Neural cell (in vitro differentiated cells): ENCODE data around the gene ANKRD40. TPM values are rescaled to one million over a fixed set of nuclear protein-coding genes. Genes with fewer than 3 reads are reported as not detected.

Experiments used
- H2AFZ ChIP-seq: fragments of 200-600, 300-800 bp; sonication (generic), shearing (Covaris generic); 2 replicates; pipeline ENCODE4 v1.6.0; 2014; ENCODE audit warnings: low read depth, mild to moderate bottlenecking, antibody characterized with exemption, low read length, moderate library complexity
- H3F3A ChIP-seq: fragments of 200-600 bp; shearing (Covaris generic); 2 replicates; pipeline ENCODE4 v1.6.1; 2016; ENCODE audit warnings: mild to moderate bottlenecking, moderate library complexity, mixed read lengths, antibody characterized with exemption, low read length; ENCODE audit not compliant: insufficient read depth, poor library complexity, severe bottlenecking
- H3K27ac ChIP-seq: fragments of 200-600, 300-800 bp; sonication (generic), shearing (Covaris generic); 2 replicates; pipeline ENCODE4 v1.5.1; 2014; ENCODE audit warnings: mild to moderate bottlenecking, low read length, moderate library complexity
- H3K27me3 ChIP-seq: fragments of 300-800, 200-600 bp; sonication (generic), shearing (Covaris generic); 2 replicates; pipeline ENCODE4 v1.6.0; 2014; ENCODE audit warnings: mild to moderate bottlenecking, low read depth, low read length, moderate library complexity; ENCODE audit not compliant: insufficient read depth
- H3K36me3 ChIP-seq: fragments of 300-800, 200-600 bp; sonication (generic), shearing (Covaris generic); 2 replicates; pipeline ENCODE4 v1.5.1; 2014; ENCODE audit warnings: mild to moderate bottlenecking, antibody characterized with exemption, low read length, moderate library complexity; ENCODE audit not compliant: insufficient read depth
- H3K4me2 ChIP-seq: fragments of 300-800, 200-600 bp; sonication (generic), shearing (Covaris generic); 2 replicates; pipeline ENCODE4 v1.6.0; 2014; ENCODE audit warnings: mild to moderate bottlenecking, low read length
- H3K4me3 ChIP-seq: fragments of 300-800, 200-600 bp; sonication (generic), shearing (Covaris generic); 2 replicates; pipeline ENCODE4 v1.5.1; 2014; ENCODE audit warnings: mild to moderate bottlenecking, low read length, moderate library complexity
- H3K79me2 ChIP-seq: fragments of 200-600 bp; shearing (Covaris generic); replicated peaks from 2 replicates; pipeline ENCODE4 v1.6.0; 2014; ENCODE audit warnings: mild to moderate bottlenecking, low read length, moderate library complexity; ENCODE audit not compliant: insufficient read depth
- H3K9ac ChIP-seq: fragments of 300-800, 200-600 bp; sonication (generic), shearing (Covaris generic); 2 replicates; pipeline ENCODE4 v1.6.1; 2016; ENCODE audit warnings: mild to moderate bottlenecking, low read length, mixed read lengths
- H3K9me2 ChIP-seq: fragments of 200-600 bp; shearing (Covaris generic); 2 replicates; pipeline ENCODE4 v1.6.1; 2016; ENCODE audit warnings: mild to moderate bottlenecking, low read length, mixed read lengths; ENCODE audit not compliant: insufficient read depth
- H3K9me3 ChIP-seq: fragments of 200-600, 300-800 bp; sonication (generic), shearing (Covaris generic); 2 replicates; pipeline ENCODE4 v1.6.1; 2016; ENCODE audit warnings: mild to moderate bottlenecking, mixed run types, low read length, moderate library complexity, mixed read lengths
- H4K20me1 ChIP-seq: fragments of 200-600 bp; shearing (Covaris generic); 2 replicates; pipeline ENCODE4 v1.6.1; 2016; ENCODE audit warnings: mild to moderate bottlenecking, mixed run types; ENCODE audit not compliant: insufficient read depth
- CTCF ChIP-seq: fragments of 450-650 bp; IDR thresholded peaks from 2 replicates; pipeline ENCODE4 v1.5.1; 2014; ENCODE audit warnings: antibody characterized with exemption, mild to moderate bottlenecking, moderate library complexity; ENCODE audit not compliant: poor library complexity, severe bottlenecking
- EP300 ChIP-seq: fragments of 450-650 bp; conservative IDR thresholded peaks from 2 replicates; pipeline ENCODE4 v1.6.1; 2014; ENCODE audit warnings: antibody characterized with exemption, mild to moderate bottlenecking, moderate library complexity; ENCODE audit not compliant: poor library complexity, severe bottlenecking
- EZH2 ChIP-seq: fragments of 200-600, 300-800 bp; shearing (Covaris generic), sonication (generic); IDR thresholded peaks from 2 replicates; pipeline ENCODE4 v1.6.1; 2014; ENCODE audit warnings: antibody characterized with exemption, low read length, borderline replicate concordance, mild to moderate bottlenecking; ENCODE audit not compliant: insufficient read depth, poor library complexity, severe bottlenecking
- MXI1 ChIP-seq: fragments of 450-650 bp; conservative IDR thresholded peaks from 2 replicates; pipeline ENCODE4 v1.6.1; 2014; ENCODE audit warnings: antibody characterized with exemption, mild to moderate bottlenecking; ENCODE audit not compliant: poor library complexity, severe bottlenecking
- POLR2AphosphoS5 ChIP-seq: IDR thresholded peaks from 2 replicates; pipeline ENCODE4 v1.6.1; 2012
- RAD21 ChIP-seq: fragments of 450-650 bp; conservative IDR thresholded peaks from 2 replicates; pipeline ENCODE4 v1.6.1; 2014; ENCODE audit warnings: antibody characterized with exemption, mild to moderate bottlenecking, moderate library complexity
- SMC3 ChIP-seq: fragments of 450-650 bp; conservative IDR thresholded peaks from 2 replicates; pipeline ENCODE4 v1.6.1; 2014; ENCODE audit warnings: antibody characterized with exemption, mild to moderate bottlenecking, moderate library complexity; ENCODE audit not compliant: poor library complexity
- TAF1 ChIP-seq: IDR thresholded peaks from 2 replicates; pipeline ENCODE4 v1.6.1; 2012; ENCODE audit warnings: low read depth
- polyA plus RNA-seq: library from polyadenylated mRNA; depleted of rRNA; stranded (reverse); fragments of >200 nt; gene quantifications from 2 replicates; pipeline ENCODE4 v1.2.3, GENCODE V29; 2014
- TF ChIP-seq, protein P1 (sequence below): IDR thresholded peaks from 2 replicates; pipeline ENCODE4 v1.6.1; 2012; ENCODE audit warnings: borderline replicate concordance

Gene ANKRD40
- polyA plus RNA-seq, 1 donor from 2014 or later: 15.2 TPM

DNA sequence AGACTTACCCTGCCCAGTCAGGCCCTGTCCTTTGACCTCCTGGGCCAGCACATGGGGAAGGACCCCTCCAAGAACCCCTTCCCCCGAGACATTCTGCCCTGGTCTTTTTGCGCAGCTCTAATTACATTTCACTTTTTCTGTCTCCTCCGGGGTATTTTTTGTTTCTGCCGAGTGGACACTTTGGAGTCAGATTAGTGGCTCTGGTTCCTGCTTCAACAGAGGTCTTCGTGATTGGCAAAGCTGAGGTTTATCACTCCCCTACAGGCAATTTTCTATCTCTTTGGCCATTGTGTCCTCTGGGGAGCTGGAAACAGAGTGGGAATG is 23.5 kb downstream of the ANKRD40 start:
- H3K9me2 ChIP-seq: no peaks in the 10 kb centered on the region
- no peaks in the 10 kb centered on the region for H3K36me3 ChIP-seq
- no peak for TF ChIP-seq RAD21
- no peak for TF ChIP-seq EZH2
- TF ChIP-seq POLR2AphosphoS5: no peak
- H3K27ac ChIP-seq: no peak overlapping the region
- H2AFZ ChIP-seq: no peak overlapping the region
- no peak overlapping the region for H3K9ac ChIP-seq
- no peaks in the 10 kb centered on the region for H3K79me2 ChIP-seq
- H3F3A ChIP-seq: no peaks in the 10 kb centered on the region
- H3K27me3 ChIP-seq: no peaks in the 10 kb centered on the region
- no peak overlapping the region for H3K4me3 ChIP-seq
- no peaks in the 10 kb centered on the region for H4K20me1 ChIP-seq
- H3K9me3 ChIP-seq: no peaks in the 10 kb centered on the region
- H3K4me2 ChIP-seq: no peak overlapping the region

GRCh38 chr17:50683434-50684287 is 24.1 kb downstream of the ANKRD40 start:
- Histone ChIP-seq H3F3A (no peaks in the 10 kb centered on the region), H3K27ac (no peak overlapping the region), H4K20me1 (no peaks in the 10 kb centered on the region), H3K27me3 (no peaks in the 10 kb centered on the region), H2AFZ (no peak overlapping the region), H3K4me3 (no peak overlapping the region), H3K4me2 (no peak overlapping the region), H3K9me3 (no peaks in the 10 kb centered on the region), H3K9me2 (no peaks in the 10 kb centered on the region), H3K36me3 (no peaks in the 10 kb centered on the region), H3K79me2 (no peaks in the 10 kb centered on the region), H3K9ac (no peak overlapping the region)
- no peak for TF ChIP-seq TAF1
- TF ChIP-seq POLR2AphosphoS5: no peak
- no peak for TF ChIP-seq MXI1
- TF ChIP-seq EZH2: no peak
- TF ChIP-seq CTCF: no peak
- TF ChIP-seq, protein P1, sequence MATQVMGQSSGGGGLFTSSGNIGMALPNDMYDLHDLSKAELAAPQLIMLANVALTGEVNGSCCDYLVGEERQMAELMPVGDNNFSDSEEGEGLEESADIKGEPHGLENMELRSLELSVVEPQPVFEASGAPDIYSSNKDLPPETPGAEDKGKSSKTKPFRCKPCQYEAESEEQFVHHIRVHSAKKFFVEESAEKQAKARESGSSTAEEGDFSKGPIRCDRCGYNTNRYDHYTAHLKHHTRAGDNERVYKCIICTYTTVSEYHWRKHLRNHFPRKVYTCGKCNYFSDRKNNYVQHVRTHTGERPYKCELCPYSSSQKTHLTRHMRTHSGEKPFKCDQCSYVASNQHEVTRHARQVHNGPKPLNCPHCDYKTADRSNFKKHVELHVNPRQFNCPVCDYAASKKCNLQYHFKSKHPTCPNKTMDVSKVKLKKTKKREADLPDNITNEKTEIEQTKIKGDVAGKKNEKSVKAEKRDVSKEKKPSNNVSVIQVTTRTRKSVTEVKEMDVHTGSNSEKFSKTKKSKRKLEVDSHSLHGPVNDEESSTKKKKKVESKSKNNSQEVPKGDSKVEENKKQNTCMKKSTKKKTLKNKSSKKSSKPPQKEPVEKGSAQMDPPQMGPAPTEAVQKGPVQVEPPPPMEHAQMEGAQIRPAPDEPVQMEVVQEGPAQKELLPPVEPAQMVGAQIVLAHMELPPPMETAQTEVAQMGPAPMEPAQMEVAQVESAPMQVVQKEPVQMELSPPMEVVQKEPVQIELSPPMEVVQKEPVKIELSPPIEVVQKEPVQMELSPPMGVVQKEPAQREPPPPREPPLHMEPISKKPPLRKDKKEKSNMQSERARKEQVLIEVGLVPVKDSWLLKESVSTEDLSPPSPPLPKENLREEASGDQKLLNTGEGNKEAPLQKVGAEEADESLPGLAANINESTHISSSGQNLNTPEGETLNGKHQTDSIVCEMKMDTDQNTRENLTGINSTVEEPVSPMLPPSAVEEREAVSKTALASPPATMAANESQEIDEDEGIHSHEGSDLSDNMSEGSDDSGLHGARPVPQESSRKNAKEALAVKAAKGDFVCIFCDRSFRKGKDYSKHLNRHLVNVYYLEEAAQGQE: no peak
- TF ChIP-seq SMC3: no peak
- no peak for TF ChIP-seq EP300
- no peak for TF ChIP-seq RAD21
